Glutamatergic neuron (in vitro differentiated cells): ENCODE measurements around the gene ZFAND3. TPM values are rescaled to one million over a fixed set of nuclear protein-coding genes. Genes with fewer than 3 reads are reported as not detected.
"Not testable (repeated sequence)": the region's sequence is repeated elsewhere in the genome, so short reads cannot be mapped to it uniquely, and the experiment has no call there.

Experiments
- DNase-seq: peaks from one replicate; pipeline ENCODE4 v3.0.0; 2022
- H3K27ac Mint-ChIP-seq: one replicate; pipeline ENCODE4 v1.8.0; 2020; ENCODE audit warnings: mild to moderate bottlenecking, mixed read lengths, inconsistent platforms; ENCODE audit not compliant: unreplicated experiment
- H3K27me3 Mint-ChIP-seq: one replicate; pipeline ENCODE4 v1.8.0; 2020; ENCODE audit warnings: mild to moderate bottlenecking, moderate library complexity, mixed read lengths, inconsistent platforms; ENCODE audit not compliant: unreplicated experiment
- H3K36me3 Mint-ChIP-seq: one replicate; pipeline ENCODE4 v1.8.0; 2020; ENCODE audit warnings: mild to moderate bottlenecking, mixed read lengths, inconsistent platforms; ENCODE audit not compliant: unreplicated experiment
- H3K4me1 Mint-ChIP-seq: one replicate; pipeline ENCODE4 v1.8.0; 2020; ENCODE audit warnings: mild to moderate bottlenecking, low read depth, mixed read lengths, inconsistent platforms; ENCODE audit not compliant: unreplicated experiment
- H3K4me3 Mint-ChIP-seq: one replicate; pipeline ENCODE4 v1.8.0; 2020; ENCODE audit warnings: mild to moderate bottlenecking, mixed read lengths, inconsistent platforms; ENCODE audit not compliant: unreplicated experiment
- H3K9me3 Mint-ChIP-seq: one replicate; pipeline ENCODE4 v1.8.0; 2020; ENCODE audit warnings: mild to moderate bottlenecking, moderate library complexity, mixed read lengths, inconsistent platforms; ENCODE audit not compliant: unreplicated experiment
- CTCF ChIP-seq: fragments of 200-600 bp; sonication (generic); IDR thresholded peaks from one replicate; pipeline ENCODE4 v1.5.0; 2021; ENCODE audit not compliant: partially characterized antibody, unreplicated experiment
- total RNA-seq: library from RNA; stranded (reverse); fragmentation: NEBNext Ultra II Directional; extraction: Animal tissue kit (Norgen Biotek cat#: 25700); gene quantifications from one replicate; pipeline ENCODE4 v1.2.1, GENCODE V29; 2021; ENCODE audit not compliant: unreplicated experiment

The ZFAND3 gene
- total RNA-seq, 1 donor from 2014 or later: 115 TPM

- no peaks in the 10 kb centered on the region for H3K36me3 Mint-ChIP-seq
- peaks cover 8% of the 10 kb centered on the region for H3K27me3 Mint-ChIP-seq
- H3K27ac Mint-ChIP-seq: no peak overlapping the region
- DNase-seq: no peak
- no peak for TF ChIP-seq CTCF
- H3K4me1 Mint-ChIP-seq: peaks cover 12% of the 10 kb centered on the region
- no peak overlapping the region for H3K4me3 Mint-ChIP-seq
- H3K9me3 Mint-ChIP-seq: no peaks in the 10 kb centered on the region
These were observed 220.7 kb downstream of the ZFAND3 start for GRCh38 chr6:38040254-38040653.

GRCh38 chr6:38043259-38043753 lies 223.8 kb downstream of the ZFAND3 start:
- Mint-ChIP-seq H3K36me3 (no peaks in the 10 kb centered on the region), H3K4me3 (no peak overlapping the region), H3K27ac (no peak overlapping the region), H3K27me3 (peaks cover 4% of the 10 kb centered on the region), H3K4me1 (peaks cover 3% of the 10 kb centered on the region), H3K9me3 (no peaks in the 10 kb centered on the region)
- DNase-seq: no peak
- no peak for TF ChIP-seq CTCF

GRCh38 chr6:38045701-38046305 lies 226.3 kb downstream of the ZFAND3 start:
- H3K9me3 Mint-ChIP-seq: no peaks in the 10 kb centered on the region
- no peak for DNase-seq
- TF ChIP-seq CTCF: no peak

GRCh38 chr6:38047562-38047961 lies 228.0 kb downstream of the ZFAND3 start:
- Mint-ChIP-seq H3K36me3 (no peaks in the 10 kb centered on the region), H3K4me3 (no peak overlapping the region), H3K27me3 (peaks cover 2% of the 10 kb centered on the region), H3K9me3 (no peaks in the 10 kb centered on the region), H3K27ac (no peak overlapping the region), H3K4me1 (no peaks in the 10 kb centered on the region)
- DNase-seq: no peak
- TF ChIP-seq CTCF: no peak

More at GRCh38 chr6:38045701-38046305, 226.3 kb downstream of the ZFAND3 start:
- H3K36me3 Mint-ChIP-seq: no peaks in the 10 kb centered on the region
- H3K4me3 Mint-ChIP-seq: no peak overlapping the region
- peaks cover 2% of the 10 kb centered on the region for H3K4me1 Mint-ChIP-seq
- peaks cover 4% of the 10 kb centered on the region for H3K27me3 Mint-ChIP-seq
- H3K27ac Mint-ChIP-seq: no peak overlapping the region

- not testable (repeated sequence) for H3K4me3 Mint-ChIP-seq, H3K4me1 Mint-ChIP-seq, DNase-seq, H3K27ac Mint-ChIP-seq, H3K36me3 Mint-ChIP-seq, H3K9me3 Mint-ChIP-seq, H3K27me3 Mint-ChIP-seq
These were observed 230.4 kb downstream of the ZFAND3 start for GRCh38 chr6:38049861-38050397.
